ENCODE measurements around the gene COL2A1.

The COL2A1 gene

DNA sequence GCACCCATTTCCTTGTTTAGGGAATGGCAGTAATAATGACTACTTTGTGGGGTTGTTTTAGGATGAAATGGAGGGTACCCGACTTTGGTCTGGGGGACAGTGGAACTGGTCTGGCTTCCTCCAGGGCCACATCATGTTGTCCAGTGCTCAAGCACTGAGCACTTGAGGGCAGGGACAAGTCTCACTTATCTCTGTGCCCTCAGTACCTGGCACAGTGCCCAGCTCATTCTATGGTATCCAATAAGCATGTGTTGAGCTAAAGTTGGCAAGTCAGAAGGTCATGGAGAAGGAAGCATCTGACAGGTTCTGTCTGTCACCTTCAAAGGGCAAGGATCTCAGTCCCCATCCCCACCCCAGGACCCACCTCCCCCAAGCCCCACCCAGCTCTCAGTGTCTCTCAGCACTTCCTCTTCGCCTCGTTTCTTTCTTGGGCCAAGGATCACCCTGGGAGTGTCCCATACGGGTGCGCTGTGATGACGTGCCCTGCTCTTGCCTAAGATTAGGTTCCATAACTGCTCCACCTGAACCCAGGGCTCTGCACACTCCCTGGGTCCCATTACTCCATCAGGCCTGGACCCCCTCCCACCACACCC, 65.2 kb downstream of the COL2A1 start:
- Histone ChIP-seq H3K9me3 (no peaks in the 10 kb centered on the region), H3K4me3 (ENCODE audit: low read depth, low read length) (no peak overlapping the region), H3K27me3 (no peaks in the 10 kb centered on the region), H3K4me1 (peaks cover 4% of the 10 kb centered on the region), H3K36me3 (no peaks in the 10 kb centered on the region)
- no peak for DNase-seq
- TF ChIP-seq, protein P1, sequence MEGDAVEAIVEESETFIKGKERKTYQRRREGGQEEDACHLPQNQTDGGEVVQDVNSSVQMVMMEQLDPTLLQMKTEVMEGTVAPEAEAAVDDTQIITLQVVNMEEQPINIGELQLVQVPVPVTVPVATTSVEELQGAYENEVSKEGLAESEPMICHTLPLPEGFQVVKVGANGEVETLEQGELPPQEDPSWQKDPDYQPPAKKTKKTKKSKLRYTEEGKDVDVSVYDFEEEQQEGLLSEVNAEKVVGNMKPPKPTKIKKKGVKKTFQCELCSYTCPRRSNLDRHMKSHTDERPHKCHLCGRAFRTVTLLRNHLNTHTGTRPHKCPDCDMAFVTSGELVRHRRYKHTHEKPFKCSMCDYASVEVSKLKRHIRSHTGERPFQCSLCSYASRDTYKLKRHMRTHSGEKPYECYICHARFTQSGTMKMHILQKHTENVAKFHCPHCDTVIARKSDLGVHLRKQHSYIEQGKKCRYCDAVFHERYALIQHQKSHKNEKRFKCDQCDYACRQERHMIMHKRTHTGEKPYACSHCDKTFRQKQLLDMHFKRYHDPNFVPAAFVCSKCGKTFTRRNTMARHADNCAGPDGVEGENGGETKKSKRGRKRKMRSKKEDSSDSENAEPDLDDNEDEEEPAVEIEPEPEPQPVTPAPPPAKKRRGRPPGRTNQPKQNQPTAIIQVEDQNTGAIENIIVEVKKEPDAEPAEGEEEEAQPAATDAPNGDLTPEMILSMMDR (IDR thresholded peaks at IDR 0.05; ENCODE audit: low read depth, low read length), result no peak

DNA sequence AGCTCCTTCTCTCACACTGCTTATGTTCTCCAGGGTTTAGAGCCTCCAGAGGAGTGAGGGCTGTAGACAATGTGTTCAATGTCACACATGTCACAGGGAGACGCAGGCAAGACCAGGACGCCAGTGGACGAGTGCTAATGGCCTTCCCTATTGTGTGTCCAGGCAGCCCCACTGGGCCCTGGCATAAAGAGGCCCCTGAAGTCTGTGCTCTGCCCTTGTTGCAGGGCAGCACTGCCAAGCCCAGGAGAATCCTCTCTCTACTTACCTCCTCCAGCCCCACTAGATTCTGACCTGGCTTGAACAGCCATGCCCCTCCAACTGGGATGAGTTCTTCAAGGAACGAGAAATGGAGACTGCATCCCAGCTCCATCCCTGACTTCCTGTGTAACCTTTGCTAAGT, 65.7 kb downstream of the COL2A1 start:
- TF ChIP-seq, protein P1 (IDR thresholded peaks at IDR 0.05; ENCODE audit: low read depth, low read length), result no peak
- no peaks in the 10 kb centered on the region for H3K27me3 ChIP-seq
- H3K4me1 ChIP-seq, result peaks cover 4% of the 10 kb centered on the region
- H3K36me3 ChIP-seq, result no peaks in the 10 kb centered on the region
- DNase-seq, result no peak
- no peak overlapping the region for H3K4me3 ChIP-seq (ENCODE audit: low read depth, low read length)
- no peaks in the 10 kb centered on the region for H3K9me3 ChIP-seq

DNA sequence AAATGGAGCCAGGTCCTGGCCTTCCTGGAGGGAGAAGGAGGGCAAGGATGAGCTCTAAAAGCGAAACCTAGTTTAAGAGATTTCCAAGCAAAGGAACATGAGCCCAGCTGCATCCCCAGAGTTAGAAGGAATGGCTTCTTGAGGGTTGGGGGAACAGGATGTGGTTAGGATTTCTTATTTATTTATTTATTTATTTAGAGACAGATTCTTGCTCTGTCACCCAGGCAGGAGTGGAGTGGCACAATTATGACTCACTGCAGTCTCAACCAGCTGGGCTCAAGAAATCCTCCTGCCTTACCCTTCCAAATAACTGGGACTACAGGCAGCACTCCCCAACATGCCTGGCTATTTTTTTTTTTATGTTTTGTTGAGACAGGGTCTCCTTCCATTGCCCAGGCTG, 66.2 kb downstream of the COL2A1 start:
- H3K27me3 ChIP-seq, result no peaks in the 10 kb centered on the region
- no peak overlapping the region for H3K4me3 ChIP-seq (ENCODE audit: low read depth, low read length)
- peaks cover 4% of the 10 kb centered on the region for H3K4me1 ChIP-seq
- no peaks in the 10 kb centered on the region for H3K9me3 ChIP-seq
- TF ChIP-seq, protein P1 (IDR thresholded peaks at IDR 0.05; ENCODE audit: low read depth, low read length), result no peak
- DNase-seq, result no peak
- no peaks in the 10 kb centered on the region for H3K36me3 ChIP-seq

DNA sequence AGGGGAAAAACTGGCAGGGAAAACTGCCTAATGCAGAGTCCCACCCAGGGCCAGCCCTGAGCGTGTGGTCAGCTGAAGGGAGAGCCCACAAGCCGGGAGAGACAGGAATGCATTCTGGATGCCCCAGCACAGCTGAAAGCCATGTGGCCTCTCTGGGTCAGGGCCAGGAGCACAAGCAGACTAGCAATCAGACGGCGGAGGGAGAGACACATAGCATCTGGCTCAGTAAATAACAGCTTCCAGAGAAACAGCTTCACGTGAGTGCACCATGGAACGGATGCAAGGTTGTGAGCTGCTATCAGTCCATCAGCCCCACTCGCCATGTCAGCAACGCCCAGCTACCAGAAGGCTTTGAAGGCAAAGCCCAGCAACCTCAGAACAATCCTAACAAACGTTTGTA, 69.1 kb downstream of the COL2A1 start:
- H3K27me3 ChIP-seq, result no peaks in the 10 kb centered on the region; the same call in 1 of the 2 replicates
- H3K4me1 ChIP-seq, result peaks cover 4% of the 10 kb centered on the region
- H3K36me3 ChIP-seq, result no peaks in the 10 kb centered on the region
- no peaks in the 10 kb centered on the region for H3K9me3 ChIP-seq
- no peak overlapping the region for H3K4me3 ChIP-seq (ENCODE audit: low read depth, low read length)
- DNase-seq, result peak; percentile 63
- TF ChIP-seq, protein P1 (IDR thresholded peaks at IDR 0.05; ENCODE audit: low read depth, low read length), result no peak

DNA sequence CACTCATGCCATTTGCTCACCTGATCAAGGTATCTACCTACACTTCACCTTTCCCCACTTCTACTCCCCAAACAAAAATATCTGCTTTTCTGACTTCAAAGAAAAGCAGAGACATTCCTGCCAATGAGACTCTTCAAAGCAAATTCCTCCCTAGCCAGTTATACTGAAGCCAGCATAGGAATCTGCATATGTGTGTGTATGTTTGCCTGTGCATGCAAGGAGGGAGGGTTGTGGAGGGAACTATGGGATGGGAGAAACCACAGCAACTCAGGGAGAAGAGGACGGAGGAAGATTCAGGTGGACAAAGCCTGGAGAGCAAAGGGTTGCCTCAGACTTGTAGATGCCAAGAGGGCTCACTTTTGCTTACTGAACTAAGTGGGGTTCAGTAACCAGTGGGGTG, 73.1 kb downstream of the COL2A1 start:
- no peaks in the 10 kb centered on the region for H3K9me3 ChIP-seq
- H3K4me3 ChIP-seq (ENCODE audit: low read depth, low read length), result no peak overlapping the region
- no peak for DNase-seq
- TF ChIP-seq, protein P1 (IDR thresholded peaks at IDR 0.05; ENCODE audit: low read depth, low read length), result no peak
- no peaks in the 10 kb centered on the region for H3K36me3 ChIP-seq
- peaks cover 17% of the 10 kb centered on the region for H3K27me3 ChIP-seq
- H3K4me1 ChIP-seq, result peaks cover 4% of the 10 kb centered on the region

DNA sequence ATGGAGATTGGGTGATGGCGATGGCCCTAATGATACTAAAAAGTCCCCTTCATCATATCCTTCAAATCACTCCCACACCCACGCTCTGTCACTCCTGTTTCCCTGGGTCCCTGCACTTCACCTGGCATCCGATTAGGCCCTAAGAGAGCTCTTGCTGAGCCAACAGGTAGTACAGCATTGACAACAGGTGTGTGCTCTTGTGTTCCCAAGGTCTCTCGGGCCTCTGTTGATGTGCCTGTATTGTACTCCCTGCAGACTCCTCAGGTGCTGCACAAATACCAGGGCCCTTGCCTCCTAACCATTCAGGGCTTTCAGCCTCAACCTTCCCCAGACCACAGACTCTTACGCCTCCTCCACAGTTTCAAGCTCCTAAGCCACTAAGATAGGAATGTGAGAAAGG, 73.6 kb downstream of the COL2A1 start:
- TF ChIP-seq, protein P1 (IDR thresholded peaks at IDR 0.05; ENCODE audit: low read depth, low read length), result no peak

More for the DNA sequence above, 73.6 kb downstream of the COL2A1 start:
- Histone ChIP-seq H3K36me3 (no peaks in the 10 kb centered on the region), H3K9me3 (no peaks in the 10 kb centered on the region), H3K4me3 (ENCODE audit: low read depth, low read length) (no peak overlapping the region), H3K4me1 (peaks cover 4% of the 10 kb centered on the region), H3K27me3 (peaks cover 22% of the 10 kb centered on the region)
- no peak for DNase-seq
